GM12872 (cell line): ENCODE results near the gene PNPLA7.

ENCODE experiments used
- TF ChIP-seq, protein P1 (sequence below): IDR thresholded peaks from 3 replicates; pipeline ENCODE4 v1.5.1; 2011; ENCODE audit warnings: low read depth, mild to moderate bottlenecking, low read length, moderate library complexity; ENCODE audit not compliant: insufficient read depth

The PNPLA7 gene

DNA sequence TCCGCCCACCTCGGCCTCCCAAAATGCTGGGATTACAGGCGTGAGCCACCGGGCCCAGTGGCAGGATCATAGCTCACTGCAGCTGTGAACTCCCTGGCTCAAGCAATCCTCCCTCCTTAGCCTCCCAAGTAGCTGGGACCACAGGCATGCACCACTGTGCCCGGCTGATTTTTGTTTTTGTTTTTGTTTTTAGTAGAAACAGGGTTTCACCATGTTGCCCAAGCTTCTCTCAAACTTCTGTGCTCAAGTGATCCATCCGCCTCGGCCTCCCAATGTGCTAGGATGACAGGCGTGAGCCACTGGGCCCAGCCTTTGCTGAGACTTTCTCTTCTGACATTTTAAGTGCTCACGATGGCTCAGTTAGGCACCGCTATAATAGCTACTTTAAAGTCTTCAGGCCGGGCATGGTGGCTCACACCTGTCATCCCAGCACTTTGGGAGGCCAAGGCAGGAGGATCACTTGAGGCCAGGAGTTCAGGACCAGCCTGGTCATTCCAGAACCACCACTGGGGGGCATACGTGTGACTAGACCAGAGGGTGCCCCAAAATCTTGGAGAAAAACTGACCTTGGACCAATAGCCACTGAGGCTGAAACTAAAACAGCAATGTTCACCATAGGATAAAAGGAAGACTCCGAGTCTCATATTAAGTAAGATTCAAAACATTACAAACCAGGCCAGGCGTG lies 106.0 kb downstream of the PNPLA7 start:
- TF ChIP-seq, protein P1, sequence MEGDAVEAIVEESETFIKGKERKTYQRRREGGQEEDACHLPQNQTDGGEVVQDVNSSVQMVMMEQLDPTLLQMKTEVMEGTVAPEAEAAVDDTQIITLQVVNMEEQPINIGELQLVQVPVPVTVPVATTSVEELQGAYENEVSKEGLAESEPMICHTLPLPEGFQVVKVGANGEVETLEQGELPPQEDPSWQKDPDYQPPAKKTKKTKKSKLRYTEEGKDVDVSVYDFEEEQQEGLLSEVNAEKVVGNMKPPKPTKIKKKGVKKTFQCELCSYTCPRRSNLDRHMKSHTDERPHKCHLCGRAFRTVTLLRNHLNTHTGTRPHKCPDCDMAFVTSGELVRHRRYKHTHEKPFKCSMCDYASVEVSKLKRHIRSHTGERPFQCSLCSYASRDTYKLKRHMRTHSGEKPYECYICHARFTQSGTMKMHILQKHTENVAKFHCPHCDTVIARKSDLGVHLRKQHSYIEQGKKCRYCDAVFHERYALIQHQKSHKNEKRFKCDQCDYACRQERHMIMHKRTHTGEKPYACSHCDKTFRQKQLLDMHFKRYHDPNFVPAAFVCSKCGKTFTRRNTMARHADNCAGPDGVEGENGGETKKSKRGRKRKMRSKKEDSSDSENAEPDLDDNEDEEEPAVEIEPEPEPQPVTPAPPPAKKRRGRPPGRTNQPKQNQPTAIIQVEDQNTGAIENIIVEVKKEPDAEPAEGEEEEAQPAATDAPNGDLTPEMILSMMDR = peak; percentile 21; the same call in 2 of the 3 replicates

DNA sequence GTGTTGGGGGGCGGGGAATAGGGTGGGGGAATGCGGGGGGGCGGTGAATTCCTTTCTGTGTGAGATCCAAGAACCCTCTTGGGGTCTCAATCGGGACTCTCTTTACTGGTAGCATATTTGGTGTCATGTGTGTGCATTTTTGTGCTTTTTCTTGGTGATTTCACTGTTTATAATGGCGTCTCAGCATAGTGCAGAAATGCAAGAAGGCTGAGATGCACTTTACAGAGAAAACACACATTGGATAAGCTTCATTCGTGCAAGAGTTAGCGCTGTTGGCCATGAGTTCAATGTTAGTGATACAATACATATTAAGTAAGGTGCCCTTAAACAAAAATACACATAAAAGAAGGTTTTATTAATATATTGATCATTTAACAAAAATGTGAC lies 108.3 kb downstream of the PNPLA7 start:
- TF ChIP-seq, protein P1 = no peak

DNA sequence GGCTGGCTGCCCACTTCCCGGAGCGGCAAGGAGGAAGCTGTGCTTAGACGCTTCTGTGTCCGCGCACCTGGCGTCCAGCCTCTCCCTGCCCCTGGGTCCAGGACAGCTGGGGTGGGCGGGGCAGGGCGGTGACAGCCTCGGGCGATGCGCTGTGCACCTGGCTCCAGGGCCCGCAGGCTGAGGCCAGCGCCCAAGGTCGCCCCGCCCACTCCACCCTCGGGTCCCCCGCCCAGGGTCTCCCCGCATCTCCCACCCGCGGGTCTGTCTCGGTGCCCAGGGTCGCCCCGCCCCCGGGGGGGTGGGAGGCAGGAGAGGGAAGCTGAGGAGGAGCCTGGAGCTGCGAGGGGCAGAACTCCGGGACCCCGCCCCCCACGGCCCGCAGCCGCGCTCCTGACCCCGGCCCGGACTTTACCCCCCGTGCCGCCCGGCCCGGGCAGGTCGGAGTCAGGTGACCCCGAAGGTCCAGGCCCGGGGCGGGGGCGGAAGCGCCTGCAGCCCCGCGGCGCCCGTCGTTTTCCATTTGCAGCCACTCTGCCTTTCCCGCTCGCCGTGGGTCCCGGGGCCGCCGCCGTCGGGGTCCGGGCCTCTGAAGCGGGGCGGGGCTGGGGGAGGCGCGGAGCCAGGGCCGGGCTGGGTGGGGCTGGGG lies 108.8 kb downstream of the PNPLA7 start, which contains the start of gene ENTPD8:
TSS of gene ENTPD8 (minus strand) at position 69 of the 646 bp plus-strand sequence. CDS start 3,072 bp downstream, outside the sequence.
- TF ChIP-seq, protein P1 = no peak

DNA sequence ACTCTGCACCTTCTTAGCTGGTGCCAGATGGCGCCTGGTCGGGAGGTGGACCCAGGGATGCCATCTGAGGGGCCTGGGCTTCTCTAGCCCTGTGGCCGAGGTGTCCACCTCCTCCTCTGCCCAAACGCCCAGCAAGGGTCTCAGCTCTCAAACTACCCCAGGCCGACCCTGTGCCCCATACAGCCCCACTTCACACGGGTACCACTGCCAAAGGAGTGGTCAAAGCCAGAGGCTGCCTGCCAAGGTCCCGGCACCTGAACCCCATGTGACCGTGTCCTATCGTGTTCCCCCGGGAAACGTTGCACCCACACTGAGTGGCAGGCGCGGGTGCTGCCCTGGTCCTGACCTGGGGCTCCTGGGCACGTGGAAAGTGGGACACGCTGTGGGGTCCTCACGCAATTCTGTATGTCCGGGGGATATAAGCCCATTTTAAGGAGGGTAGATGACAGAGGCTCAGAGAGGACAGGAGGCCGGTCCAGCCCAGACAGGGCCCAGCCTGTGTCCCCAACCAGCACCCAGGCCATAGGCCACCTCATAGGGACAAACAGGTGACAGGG lies 111.0 kb downstream of the PNPLA7 start:
- TF ChIP-seq, protein P1 = no peak

DNA sequence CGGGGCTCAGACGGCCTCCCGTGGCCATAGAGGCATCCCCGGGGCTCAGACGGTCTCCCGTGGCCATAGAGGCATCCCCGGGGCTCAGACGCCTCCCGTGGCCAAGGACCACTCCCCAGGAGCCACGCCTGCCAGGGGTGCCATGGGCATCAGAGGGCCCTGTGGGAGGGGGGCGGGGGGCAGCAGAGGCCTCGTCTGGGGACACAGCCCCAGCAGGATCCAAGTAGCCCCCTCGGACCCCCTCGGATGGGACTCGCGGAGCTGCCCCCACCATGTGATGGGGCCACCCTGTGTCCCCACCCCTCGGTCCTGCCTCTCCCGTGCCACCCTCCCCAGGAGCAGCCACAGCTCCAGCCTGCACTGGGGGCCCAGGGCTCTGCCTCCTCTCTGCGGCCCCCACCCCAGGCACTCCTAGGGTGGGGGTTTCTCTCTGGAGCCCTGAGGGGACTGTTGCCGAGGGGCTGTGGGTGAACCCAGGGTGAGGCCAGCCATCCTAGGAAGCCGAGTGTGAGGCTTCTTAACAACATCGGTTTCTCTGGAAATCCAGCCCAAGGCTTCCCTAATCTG lies 111.5 kb downstream of the PNPLA7 start:
- TF ChIP-seq, protein P1 = no peak

DNA sequence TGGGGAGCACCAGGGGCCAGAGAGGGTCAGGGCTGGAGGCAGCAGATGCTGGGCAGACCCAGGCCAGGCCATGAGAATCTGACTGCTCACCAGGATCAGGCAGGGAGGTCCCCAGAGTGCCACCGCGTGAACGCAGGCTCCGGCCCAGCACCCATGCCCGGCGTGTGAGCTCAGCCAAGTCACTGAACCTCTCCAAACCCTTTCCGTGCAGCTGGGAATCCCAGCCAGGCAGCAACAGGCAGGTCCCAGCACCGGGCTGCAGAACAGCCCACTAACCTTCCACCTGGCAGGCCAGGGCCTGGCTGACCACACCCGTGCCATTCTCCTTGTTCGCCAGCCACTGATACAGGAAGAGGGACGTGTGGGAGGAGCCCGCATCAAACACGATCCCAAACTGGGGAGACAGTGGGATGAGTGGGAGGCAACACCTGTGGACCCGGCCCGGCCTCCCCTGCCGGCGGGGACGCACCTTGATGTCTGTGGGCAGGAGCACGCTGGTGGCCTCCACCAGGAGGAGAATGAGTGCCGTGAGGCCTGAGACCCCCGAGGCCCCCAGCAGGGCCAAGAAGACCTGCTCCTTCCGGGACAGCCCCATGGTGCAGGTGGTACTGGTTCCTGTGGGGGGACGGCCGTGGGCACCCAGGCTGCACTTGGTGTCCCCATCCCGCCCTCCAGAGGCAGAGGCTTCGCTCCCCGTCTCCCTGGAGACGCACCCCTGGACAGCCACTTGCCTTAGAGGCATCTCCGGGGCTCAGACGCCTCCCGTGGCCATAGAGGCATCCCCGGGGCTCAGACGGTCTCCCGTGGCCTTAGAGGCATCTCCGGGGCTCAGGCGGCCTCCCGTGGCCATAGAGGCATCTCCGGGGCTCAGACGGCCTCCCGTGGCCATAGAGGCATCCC lies 112.3 kb downstream of the PNPLA7 start:
- TF ChIP-seq, protein P1 = no peak
